Measurements from ENCODE around the gene KANSL3.

KANSL3 gene

DNA sequence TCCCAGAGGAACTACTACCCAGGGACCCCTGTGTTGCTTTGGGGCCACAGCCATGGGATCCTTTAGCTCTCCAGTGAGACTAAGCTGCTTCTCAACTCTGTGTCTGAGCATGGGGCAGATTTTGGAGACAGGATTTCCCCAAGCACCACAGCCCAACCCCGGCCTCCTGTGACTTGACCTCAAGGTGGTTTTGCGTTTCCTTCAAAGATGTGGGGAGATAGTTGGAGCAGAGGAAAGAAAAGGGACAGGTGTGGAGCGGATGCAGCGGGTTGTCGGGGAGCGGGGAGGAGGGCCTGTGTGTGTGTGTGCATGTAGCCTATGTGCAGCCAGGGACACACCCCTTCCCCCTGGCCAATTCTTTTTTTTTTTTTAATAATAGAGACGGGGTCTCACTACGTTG is 91.3 kb downstream of the KANSL3 start:
- no peak for DNase-seq (ENCODE audit: low read depth in 1 of 2, low spot score in 1 of 2)

DNA sequence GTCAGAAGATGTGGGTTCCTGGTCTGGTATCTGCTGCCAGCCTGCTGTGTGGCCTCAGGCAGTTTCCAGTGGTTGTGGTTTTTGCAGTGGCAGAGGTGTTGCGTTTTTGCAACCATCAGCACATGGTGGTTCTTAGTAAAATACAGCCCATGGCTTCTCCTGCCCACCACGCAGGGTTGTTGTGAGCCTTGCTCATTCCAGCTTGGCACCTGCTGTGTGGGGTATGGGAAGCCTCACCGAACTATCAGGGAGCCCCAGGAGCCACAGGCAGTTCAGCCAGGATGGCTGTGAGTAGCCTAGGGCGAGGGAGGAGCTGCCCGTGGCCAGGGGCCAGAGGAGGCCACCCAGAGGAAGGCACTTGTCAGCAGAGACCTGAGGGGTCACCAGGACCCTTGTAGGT is 91.8 kb downstream of the KANSL3 start:
- no peak for DNase-seq (ENCODE audit: low read depth in 1 of 2, low spot score in 1 of 2)

Measured in stimulated activated CD4-positive, alpha-beta T cell treated with anti-CD3 and anti-CD28 coated beads, Interleukin-15, amount 100 ng/mL, for 1 hour (primary cell).